Uterus (tissue), 2 donors: ENCODE measurements around the gene IFI6.

ENCODE experiments used
- POLR2A ChIP-seq, 2 donors: fragments of 450-650 bp; IDR thresholded peaks; one replicate each; pipeline ENCODE4 v1.6.1; 2016; ENCODE audit warnings: antibody characterized with exemption in 2 of 2, mild to moderate bottlenecking in 1 of 2, moderate library complexity in 1 of 2
- TF ChIP-seq, protein P1 (sequence below), 4 experiments: fragments of 200-600 bp in 2 of 4; fragments of 450-650 bp in 2 of 4; sonication (generic) in 2 of 4; IDR thresholded peaks; one replicate each; pipeline ENCODE4 v1.5.1; 2016 to 2019; ENCODE audit warnings: antibody characterized with exemption in 4 of 4, mild to moderate bottlenecking in 2 of 4, moderate library complexity in 1 of 4

DNA sequence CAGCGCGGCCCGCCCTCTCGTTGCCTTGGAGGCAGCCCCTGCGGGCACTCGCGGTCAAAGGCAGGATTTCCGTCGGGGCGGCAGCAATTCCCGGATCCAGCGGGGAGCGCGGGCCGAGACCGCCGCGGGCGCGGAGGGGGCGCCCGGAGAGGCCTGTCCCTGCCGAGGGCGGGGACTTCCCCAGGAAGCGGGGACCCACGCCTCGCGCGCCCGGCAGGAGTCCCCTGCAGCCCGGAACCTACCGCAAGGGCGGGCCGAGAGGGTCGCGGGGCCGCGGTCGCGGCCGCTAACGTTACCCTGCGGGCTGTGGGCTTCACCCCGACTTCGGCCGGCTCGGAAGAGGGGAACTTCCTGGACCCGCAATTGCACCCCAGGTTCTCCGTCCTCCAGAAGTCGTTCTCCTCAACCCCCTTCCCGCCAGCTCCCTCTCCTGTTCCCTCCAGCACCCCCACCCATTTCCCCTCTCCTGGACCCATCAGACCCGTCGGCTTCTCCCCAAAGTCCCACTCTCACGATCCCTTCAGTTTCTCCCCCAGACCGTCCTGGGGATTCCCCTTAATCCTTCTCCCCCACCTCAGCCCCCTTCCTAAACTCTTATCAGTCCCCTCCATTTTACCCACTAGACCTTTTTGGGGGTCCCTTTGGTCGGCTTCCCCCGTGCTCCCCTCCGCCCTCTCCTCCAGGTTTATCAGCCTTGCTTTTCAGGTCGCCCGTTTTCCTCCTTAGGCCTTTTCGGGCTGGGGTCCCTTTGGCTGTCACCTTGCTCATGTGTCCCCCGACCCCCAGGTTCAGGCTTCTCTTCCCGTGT, 37.6 kb downstream of the IFI6 start:
- TF ChIP-seq, protein P1, sequence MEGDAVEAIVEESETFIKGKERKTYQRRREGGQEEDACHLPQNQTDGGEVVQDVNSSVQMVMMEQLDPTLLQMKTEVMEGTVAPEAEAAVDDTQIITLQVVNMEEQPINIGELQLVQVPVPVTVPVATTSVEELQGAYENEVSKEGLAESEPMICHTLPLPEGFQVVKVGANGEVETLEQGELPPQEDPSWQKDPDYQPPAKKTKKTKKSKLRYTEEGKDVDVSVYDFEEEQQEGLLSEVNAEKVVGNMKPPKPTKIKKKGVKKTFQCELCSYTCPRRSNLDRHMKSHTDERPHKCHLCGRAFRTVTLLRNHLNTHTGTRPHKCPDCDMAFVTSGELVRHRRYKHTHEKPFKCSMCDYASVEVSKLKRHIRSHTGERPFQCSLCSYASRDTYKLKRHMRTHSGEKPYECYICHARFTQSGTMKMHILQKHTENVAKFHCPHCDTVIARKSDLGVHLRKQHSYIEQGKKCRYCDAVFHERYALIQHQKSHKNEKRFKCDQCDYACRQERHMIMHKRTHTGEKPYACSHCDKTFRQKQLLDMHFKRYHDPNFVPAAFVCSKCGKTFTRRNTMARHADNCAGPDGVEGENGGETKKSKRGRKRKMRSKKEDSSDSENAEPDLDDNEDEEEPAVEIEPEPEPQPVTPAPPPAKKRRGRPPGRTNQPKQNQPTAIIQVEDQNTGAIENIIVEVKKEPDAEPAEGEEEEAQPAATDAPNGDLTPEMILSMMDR (IDR thresholded peaks at IDR 0.05) = peak in 1 of 4 experiments; percentile 22
- peak in 1 of 2 donors; percentile 46 for TF ChIP-seq POLR2A (IDR thresholded peaks at IDR 0.05)
